PC-3 (cell line): ENCODE results near the gene UBE2E2.

ENCODE experiments used
- CTCF ChIP-seq: fragments of 300-600 bp; sonication (generic); conservative IDR thresholded peaks from 2 replicates; pipeline ENCODE4 v1.5.1; 2017; ENCODE audit warnings: antibody characterized with exemption, low read depth, mild to moderate bottlenecking, low read length
- EZH2 ChIP-seq: fragments of 300-600 bp; sonication (generic); IDR thresholded peaks from one replicate; pipeline ENCODE4 v1.6.1; 2017; ENCODE audit warnings: antibody characterized with exemption, mild to moderate bottlenecking, low read length; ENCODE audit not compliant: unreplicated experiment
- EZH2phosphoT487 ChIP-seq: fragments of 300-600 bp; sonication (generic); IDR thresholded peaks from 2 replicates; pipeline ENCODE4 v1.6.1; 2018; ENCODE audit warnings: mild to moderate bottlenecking, antibody characterized with exemption, low read length, borderline replicate concordance

- no peak for TF ChIP-seq EZH2
- TF ChIP-seq CTCF = no peak
- no peak for TF ChIP-seq EZH2phosphoT487
Measured at GRCh38 chr3:23316924-23317323, 113.8 kb downstream of the UBE2E2 start.
